ENCODE measurements around the gene MSANTD1. TPM values are rescaled to one million over a fixed set of nuclear protein-coding genes. Genes with fewer than 3 reads are reported as not detected.

MSANTD1 gene
- total and polyA plus RNA-seq, 2 of the 8 experiments (the other 6 are each of a cell fraction or from before 2014, with no cell fraction given), result 0.23 to 0.45 TPM

DNA sequence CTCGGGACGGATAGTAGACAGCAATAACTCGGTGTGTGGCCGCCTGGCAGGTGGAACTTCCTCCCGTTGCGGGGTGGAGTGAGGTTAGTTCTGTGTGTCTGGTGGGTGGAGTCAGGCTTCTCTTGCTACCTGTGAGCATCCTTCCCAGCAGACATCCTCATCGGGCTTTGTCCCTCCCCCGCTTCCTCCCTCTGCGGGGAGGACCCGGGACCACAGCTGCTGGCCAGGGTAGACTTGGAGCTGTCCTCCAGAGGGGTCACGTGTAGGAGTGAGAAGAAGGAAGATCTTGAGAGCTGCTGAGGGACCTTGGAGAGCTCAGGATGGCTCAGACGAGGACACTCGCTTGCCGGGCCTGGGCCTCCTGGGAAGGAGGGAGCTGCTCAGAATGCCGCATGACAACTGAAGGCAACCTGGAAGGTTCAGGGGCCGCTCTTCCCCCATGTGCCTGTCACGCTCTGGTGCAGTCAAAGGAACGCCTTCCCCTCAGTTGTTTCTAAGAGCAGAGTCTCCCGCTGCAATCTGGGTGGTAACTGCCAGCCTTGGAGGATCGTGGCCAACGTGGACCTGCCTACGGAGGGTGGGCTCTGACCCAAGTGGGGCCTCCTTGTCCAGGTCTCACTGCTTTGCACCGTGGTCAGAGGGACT is 5.7 kb upstream of the MSANTD1 start:
- Histone ChIP-seq H3K36me3 (ENCODE audit: control insufficient read depth in 2 of 4, insufficient read depth in 4 of 4, low read length in 3 of 4) (peaks cover 0 to 22% (median 10%) of the 10 kb centered on the region in 4 experiments; a peak in 5 of 8 replicates), H2BK15ac (ENCODE audit: low read length) (no peak overlapping the region), H4K20me1 (replicated peaks in 1 of 2; ENCODE audit: control insufficient read depth in 1 of 2, insufficient read depth in 2 of 2, low read length in 2 of 2) (peaks cover 23 to 39% of the 10 kb centered on the region in 2 experiments), H3K9ac (replicated peaks in 1 of 4; ENCODE audit: extremely low read depth in 1 of 4, low read depth in 3 of 4, low read length in 3 of 4) (no peak overlapping the region), H3K9me3 (ENCODE audit: insufficient read depth in 2 of 2, low read depth in 1 of 2, low read length in 1 of 2) (no peaks in the 10 kb centered on the region), H2AK5ac (ENCODE audit: low read depth, low read length) (no peak overlapping the region), H4K91ac (replicated peaks; ENCODE audit: insufficient read length, low read length) (no peak overlapping the region), H3K23me2 (ENCODE audit: low read depth, low read length) (no peaks in the 10 kb centered on the region), H3K4me3 (ENCODE audit: extremely low read depth in 1 of 4, insufficient read depth in 2 of 4, low read depth in 3 of 4, low read length in 4 of 4) (no peak overlapping the region), H2BK20ac (ENCODE audit: low read length) (no peak overlapping the region), H2BK12ac (ENCODE audit: low read depth, low read length) (no peak overlapping the region), H3K23ac (ENCODE audit: insufficient read length) (no peak overlapping the region), H3K18ac (ENCODE audit: extremely low read depth, low read length) (no peak overlapping the region), H3K27ac (ENCODE audit: low read depth, low read length) (no peak overlapping the region), H3K56ac (replicated peaks; ENCODE audit: insufficient read length, low read depth, low read length) (no peak overlapping the region), H2AFZ (ENCODE audit: low read length) (no peak overlapping the region), H3K4ac (replicated peaks; ENCODE audit: insufficient read length, low read depth, low read length) (no peak overlapping the region), H3K4me2 (ENCODE audit: insufficient read depth in 1 of 2, low read depth in 2 of 2, low read length in 2 of 2) (no peak overlapping the region), H4K5ac (ENCODE audit: insufficient read length, low read depth, low read length) (no peak overlapping the region), H2BK120ac (replicated peaks; ENCODE audit: low read depth, low read length) (no peak overlapping the region), H4K8ac (ENCODE audit: extremely low read depth, insufficient read depth, low read length) (0 out of 2 replicates have a peak overlapping the region, but pooled peaks have one; percentile 53), H2BK5ac (ENCODE audit: low read depth, low read length) (0 out of 2 replicates have a peak overlapping the region, but pooled peaks have one; percentile 8), H3K14ac (ENCODE audit: insufficient read length) (no peak overlapping the region), H3K79me1 (ENCODE audit: low read depth, low read length) (no peaks in the 10 kb centered on the region), H3K27me3 (replicated peaks in 1 of 4; ENCODE audit: control insufficient read depth in 3 of 4, extremely low read depth in 1 of 4, insufficient read depth in 3 of 4, low read length in 3 of 4) (peaks cover 1 to 23% (median 13%) of the 10 kb centered on the region in 4 experiments; a peak in 6 of 7 replicates), H3K79me2 (ENCODE audit: control insufficient read depth in 1 of 2, insufficient read depth in 2 of 2, low read length in 2 of 2) (no peaks in the 10 kb centered on the region), H3K4me1 (replicated peaks in 1 of 4; ENCODE audit: control insufficient read depth in 3 of 4, insufficient read depth in 4 of 4, low read length in 3 of 4) (peaks cover 0 to 16% (median 4%) of the 10 kb centered on the region in 4 experiments; a peak in 6 of 7 replicates)
- POLR2A ChIA-PET (ENCODE audit: partially characterized antibody), result interaction anchor here (1.2 kb wide), 1 partner anchor 64 kb away, joined by 5 read pairs; no protein-coding TSS in a partner anchor
- DNase-seq (ENCODE audit: low read depth in 1 of 2, low spot score in 2 of 2) (no peak), FAIRE-seq (no peak)
- 88% methylated on average over 21 of the region's 23 CpGs; no CpG with 5 or more reads in 1 of the 2 experiments for WGBS, 2 experiments (ENCODE audit: extremely low coverage in 1 of 2, insufficient coverage in 1 of 2, insufficient read length in 1 of 2, insufficient replicate concordance in 2 of 2, low coverage in 1 of 2, low lambda C conversion rate in 2 of 2, missing lambda C conversion rate in 1 of 2)
- CTCF ChIA-PET (ENCODE audit: partially characterized antibody), result interaction anchor here (0.8 to 1.9 kb wide), 6 partner anchors 10 to 192 kb away, joined by 3 to 9 read pairs (median 3); no protein-coding TSS in a partner anchor
- TF ChIP-seq SRF (IDR thresholded peaks at IDR 0.05; ENCODE audit: low read depth, low read length) (no peak), KDM5A (IDR thresholded peaks at IDR 0.05; ENCODE audit: low read length) (no peak), CHD2 (IDR thresholded peaks at IDR 0.05; ENCODE audit: low read length) (no peak), SIN3A (conservative IDR thresholded peaks at IDR 0.05 in 1 of 2, IDR thresholded peaks at IDR 0.05 in 1 of 2; ENCODE audit: low read depth in 1 of 2, low read length in 2 of 2) (0 out of 4 replicates have a peak, but pooled peaks of 1 of the 2 experiments have one; percentile 25), TEAD4 (IDR thresholded peaks at IDR 0.05; ENCODE audit: low read depth, low read length) (no peak), KDM4A (IDR thresholded peaks at IDR 0.05; ENCODE audit: low read depth, low read length, severe bottlenecking) (no peak), TCF12 (IDR thresholded peaks at IDR 0.05; ENCODE audit: low read depth, low read length) (no peak)
- TF ChIP-seq, protein P1, sequence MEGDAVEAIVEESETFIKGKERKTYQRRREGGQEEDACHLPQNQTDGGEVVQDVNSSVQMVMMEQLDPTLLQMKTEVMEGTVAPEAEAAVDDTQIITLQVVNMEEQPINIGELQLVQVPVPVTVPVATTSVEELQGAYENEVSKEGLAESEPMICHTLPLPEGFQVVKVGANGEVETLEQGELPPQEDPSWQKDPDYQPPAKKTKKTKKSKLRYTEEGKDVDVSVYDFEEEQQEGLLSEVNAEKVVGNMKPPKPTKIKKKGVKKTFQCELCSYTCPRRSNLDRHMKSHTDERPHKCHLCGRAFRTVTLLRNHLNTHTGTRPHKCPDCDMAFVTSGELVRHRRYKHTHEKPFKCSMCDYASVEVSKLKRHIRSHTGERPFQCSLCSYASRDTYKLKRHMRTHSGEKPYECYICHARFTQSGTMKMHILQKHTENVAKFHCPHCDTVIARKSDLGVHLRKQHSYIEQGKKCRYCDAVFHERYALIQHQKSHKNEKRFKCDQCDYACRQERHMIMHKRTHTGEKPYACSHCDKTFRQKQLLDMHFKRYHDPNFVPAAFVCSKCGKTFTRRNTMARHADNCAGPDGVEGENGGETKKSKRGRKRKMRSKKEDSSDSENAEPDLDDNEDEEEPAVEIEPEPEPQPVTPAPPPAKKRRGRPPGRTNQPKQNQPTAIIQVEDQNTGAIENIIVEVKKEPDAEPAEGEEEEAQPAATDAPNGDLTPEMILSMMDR (IDR thresholded peaks at IDR 0.05; ENCODE audit: control extremely low read depth in 1 of 3, insufficient read depth in 1 of 3, low read depth in 1 of 3, low read length in 3 of 3), result no peak

Measured in H1 (cell line).